ENCODE measurements around the gene EYA2.

Gene EYA2

DNA sequence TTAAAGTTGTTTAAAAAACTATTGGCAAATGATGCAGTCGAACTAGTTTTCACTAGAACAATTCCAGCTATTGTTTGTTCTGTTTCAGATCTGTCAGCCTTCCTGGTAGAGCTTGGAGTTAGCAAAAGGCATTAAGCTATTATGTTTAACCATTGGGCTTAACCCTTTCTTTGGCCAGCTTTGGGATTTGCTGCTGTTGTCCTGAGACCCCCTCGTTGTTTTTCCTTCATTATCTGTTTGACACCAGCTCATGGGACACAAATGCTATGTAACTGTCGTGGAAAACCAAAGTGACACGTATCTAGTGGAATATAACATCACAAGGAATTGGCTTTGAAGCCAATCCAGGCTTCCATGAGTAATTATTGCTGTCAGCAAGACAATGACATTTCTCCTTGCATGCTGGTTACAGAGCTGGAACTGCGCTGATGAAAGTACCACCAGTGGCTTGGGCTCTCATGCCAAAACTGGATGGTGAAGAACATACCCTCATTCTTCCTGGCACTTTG lies 96.0 kb downstream of the EYA2 start:
- Histone ChIP-seq H3K9me3 (ENCODE audit: insufficient read depth, low read depth, low read length) (no peaks in the 10 kb centered on the region), H3K36me3 (ENCODE audit: insufficient read depth, low read length) (no peaks in the 10 kb centered on the region), H3K9me2 (replicated peaks; ENCODE audit: low read depth, low read length) (no peaks in the 10 kb centered on the region), H4K20me1 (ENCODE audit: insufficient read depth, low read length, poor library complexity, severe bottlenecking) (no peaks in the 10 kb centered on the region), H2AFZ (ENCODE audit: low read length) (no peak overlapping the region), H3K4me1 (ENCODE audit: insufficient read depth, low read length, poor library complexity, severe bottlenecking) (no peaks in the 10 kb centered on the region), H3K9ac (ENCODE audit: low read depth, low read length, poor library complexity, severe bottlenecking) (no peak overlapping the region), H3K4me2 (ENCODE audit: low read depth, low read length, poor library complexity, severe bottlenecking) (no peak overlapping the region), H3F3A (ENCODE audit: low read depth) (no peaks in the 10 kb centered on the region), H3K4me3 (ENCODE audit: low read length, poor library complexity, severe bottlenecking) (no peak overlapping the region), H3K79me2 (ENCODE audit: insufficient read depth, low read length) (no peaks in the 10 kb centered on the region), H3K27me3 (ENCODE audit: insufficient read depth, low read length, poor library complexity, severe bottlenecking) (no peaks in the 10 kb centered on the region)
- TF ChIP-seq EZH2phosphoT487 (IDR thresholded peaks at IDR 0.05; ENCODE audit: borderline replicate concordance) (no peak), CTCF (conservative IDR thresholded peaks at IDR 0.05; ENCODE audit: low read length) (no peak)

DNA sequence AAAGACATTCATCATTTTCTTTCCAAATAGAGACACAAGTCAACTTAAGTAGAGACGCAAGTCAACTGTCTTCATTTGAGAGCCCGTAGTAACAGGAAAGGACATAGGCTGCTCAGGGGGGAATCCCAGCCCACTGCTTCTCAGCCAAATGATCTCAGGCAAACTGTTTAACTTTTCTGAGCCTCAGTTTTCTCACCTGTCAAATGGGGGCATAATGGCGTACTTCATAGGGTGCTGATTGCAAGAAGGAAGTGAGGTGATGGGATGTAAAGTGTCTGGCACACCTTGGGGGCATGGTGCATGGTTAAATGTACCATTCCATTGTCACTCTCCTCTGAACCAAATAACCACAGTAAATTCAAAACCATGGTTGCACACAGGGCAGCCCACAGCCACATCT lies 96.5 kb downstream of the EYA2 start:
- TF ChIP-seq CTCF (conservative IDR thresholded peaks at IDR 0.05; ENCODE audit: low read length) = no peak
- TF ChIP-seq EZH2phosphoT487 (IDR thresholded peaks at IDR 0.05; ENCODE audit: borderline replicate concordance) = no peak
- no peak overlapping the region for H3K9ac ChIP-seq (ENCODE audit: low read depth, low read length, poor library complexity, severe bottlenecking)
- no peak overlapping the region for H3K4me3 ChIP-seq (ENCODE audit: low read length, poor library complexity, severe bottlenecking)
- H2AFZ ChIP-seq (ENCODE audit: low read length) = no peak overlapping the region
- H3K79me2 ChIP-seq (ENCODE audit: insufficient read depth, low read length) = no peaks in the 10 kb centered on the region
- no peaks in the 10 kb centered on the region for H3F3A ChIP-seq (ENCODE audit: low read depth)
- H4K20me1 ChIP-seq (ENCODE audit: insufficient read depth, low read length, poor library complexity, severe bottlenecking) = no peaks in the 10 kb centered on the region
- H3K9me3 ChIP-seq (ENCODE audit: insufficient read depth, low read depth, low read length) = no peaks in the 10 kb centered on the region
- no peaks in the 10 kb centered on the region for H3K36me3 ChIP-seq (ENCODE audit: insufficient read depth, low read length)
- H3K27me3 ChIP-seq (ENCODE audit: insufficient read depth, low read length, poor library complexity, severe bottlenecking) = no peaks in the 10 kb centered on the region
- H3K4me1 ChIP-seq (ENCODE audit: insufficient read depth, low read length, poor library complexity, severe bottlenecking) = no peaks in the 10 kb centered on the region
- H3K9me2 ChIP-seq (replicated peaks; ENCODE audit: low read depth, low read length) = no peaks in the 10 kb centered on the region
- no peak overlapping the region for H3K4me2 ChIP-seq (ENCODE audit: low read depth, low read length, poor library complexity, severe bottlenecking)

DNA sequence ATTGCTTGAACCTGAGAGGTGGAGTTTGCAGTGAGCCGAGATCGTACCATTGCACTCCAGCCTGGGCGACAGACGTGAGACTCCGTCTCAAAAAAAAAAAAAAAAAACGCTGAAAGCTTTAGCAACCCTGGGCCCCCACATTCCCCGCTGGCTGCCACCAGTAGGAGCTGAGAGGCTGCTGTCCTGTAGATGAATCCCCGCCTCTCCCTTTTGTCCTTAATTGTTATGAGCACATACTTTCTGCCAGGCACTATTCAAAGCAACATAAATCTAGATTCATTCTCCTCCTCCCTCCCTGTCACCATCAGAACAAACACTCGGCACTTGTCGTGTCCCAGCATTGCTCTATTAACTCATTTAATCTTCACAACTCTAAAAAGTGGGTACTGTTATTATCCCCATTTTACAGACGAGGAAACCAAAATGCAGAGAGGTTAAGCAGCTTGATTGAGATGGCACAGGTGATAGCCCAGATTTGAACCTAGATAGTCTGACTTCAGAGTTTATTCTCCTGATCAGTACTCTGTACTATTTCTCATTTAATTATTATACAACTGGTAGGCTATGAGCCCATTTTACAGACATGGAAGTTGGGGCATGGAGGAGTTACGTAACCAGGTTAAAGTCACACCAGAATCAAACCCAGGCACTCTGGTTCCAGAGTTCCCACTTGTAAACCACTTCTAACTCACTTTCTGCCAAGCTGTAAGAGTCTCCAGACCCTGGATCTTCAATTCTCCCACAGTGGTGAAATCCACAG lies 97.4 kb downstream of the EYA2 start:
- no peaks in the 10 kb centered on the region for H3F3A ChIP-seq (ENCODE audit: low read depth)
- H2AFZ ChIP-seq (ENCODE audit: low read length) = no peak overlapping the region
- TF ChIP-seq EZH2phosphoT487 (IDR thresholded peaks at IDR 0.05; ENCODE audit: borderline replicate concordance) (no peak), CTCF (conservative IDR thresholded peaks at IDR 0.05; ENCODE audit: low read length) (no peak)
- H3K4me1 ChIP-seq (ENCODE audit: insufficient read depth, low read length, poor library complexity, severe bottlenecking) = no peaks in the 10 kb centered on the region
- no peaks in the 10 kb centered on the region for H3K79me2 ChIP-seq (ENCODE audit: insufficient read depth, low read length)
- no peaks in the 10 kb centered on the region for H3K27me3 ChIP-seq (ENCODE audit: insufficient read depth, low read length, poor library complexity, severe bottlenecking)
- no peaks in the 10 kb centered on the region for H3K36me3 ChIP-seq (ENCODE audit: insufficient read depth, low read length)
- H3K4me2 ChIP-seq (ENCODE audit: low read depth, low read length, poor library complexity, severe bottlenecking) = no peak overlapping the region
- H3K9ac ChIP-seq (ENCODE audit: low read depth, low read length, poor library complexity, severe bottlenecking) = no peak overlapping the region
- no peak overlapping the region for H3K4me3 ChIP-seq (ENCODE audit: low read length, poor library complexity, severe bottlenecking)
- no peaks in the 10 kb centered on the region for H4K20me1 ChIP-seq (ENCODE audit: insufficient read depth, low read length, poor library complexity, severe bottlenecking)
- H3K9me3 ChIP-seq (ENCODE audit: insufficient read depth, low read depth, low read length) = no peaks in the 10 kb centered on the region
- H3K9me2 ChIP-seq (replicated peaks; ENCODE audit: low read depth, low read length) = no peaks in the 10 kb centered on the region

All from Loucy (cell line).